DOHH2 (cell line): ENCODE measurements around the gene PARP16.
A peak's percentile ranks its signal among the peaks of the same experiment; 100 is the strongest.

Experiments used
- H3F3A ChIP-seq: fragments of 200-600 bp; sonication (generic), shearing (Covaris generic); 2 replicates; pipeline ENCODE4 v1.6.0; 2016; ENCODE audit warnings: antibody characterized with exemption, mild to moderate bottlenecking; ENCODE audit not compliant: control insufficient read depth, insufficient read depth
- H3K27ac ChIP-seq: fragments of 200-600 bp; sonication (generic); 2 replicates; pipeline ENCODE4 v1.5.1; 2014; ENCODE audit warnings: low read depth, mild to moderate bottlenecking, low read length, moderate library complexity
- H3K27me3 ChIP-seq: fragments of 200-600 bp; sonication (generic); 2 replicates; pipeline ENCODE4 v1.6.1; 2014; ENCODE audit warnings: mild to moderate bottlenecking, low read length, mixed read lengths; ENCODE audit not compliant: control insufficient read depth
- H3K36me3 ChIP-seq: fragments of 200-600 bp; sonication (generic); 2 replicates; pipeline ENCODE4 v1.6.1; 2014; ENCODE audit warnings: mild to moderate bottlenecking, low read length, moderate library complexity, mixed read lengths; ENCODE audit not compliant: control insufficient read depth
- H3K4me1 ChIP-seq: fragments of 200-600 bp; sonication (generic); 2 replicates; pipeline ENCODE4 v1.6.1; 2014; ENCODE audit warnings: mild to moderate bottlenecking, low read length, mixed read lengths; ENCODE audit not compliant: control insufficient read depth
- H3K4me2 ChIP-seq: fragments of 200-600 bp; sonication (generic); 2 replicates; pipeline ENCODE4 v1.6.0; 2014; ENCODE audit warnings: mild to moderate bottlenecking, low read length, moderate library complexity
- H3K4me3 ChIP-seq: fragments of 200-600 bp; sonication (generic); 2 replicates; pipeline ENCODE4 v1.5.1; 2014; ENCODE audit warnings: mild to moderate bottlenecking, low read length, mixed read lengths
- H3K79me2 ChIP-seq: fragments of 200-600 bp; sonication (generic); 2 replicates; pipeline ENCODE4 v1.6.1; 2014; ENCODE audit warnings: mild to moderate bottlenecking, low read length, mixed read lengths; ENCODE audit not compliant: control insufficient read depth
- H3K9me2 ChIP-seq: fragments of 200-600 bp; sonication (generic); replicated peaks from 2 replicates; pipeline ENCODE4 v1.6.1; 2014; ENCODE audit warnings: mild to moderate bottlenecking, low read length, mixed read lengths; ENCODE audit not compliant: control insufficient read depth
- H3K9me3 ChIP-seq: fragments of 200-600 bp; sonication (generic); 2 replicates; pipeline ENCODE4 v1.6.1; 2014; ENCODE audit warnings: antibody characterized with exemption, low read length, mixed read lengths; ENCODE audit not compliant: control insufficient read depth, insufficient read depth
- H4K20me1 ChIP-seq: fragments of 200-600 bp; sonication (generic); 2 replicates; pipeline ENCODE4 v1.6.0; 2014; ENCODE audit warnings: low read depth, mild to moderate bottlenecking, antibody characterized with exemption, low read length, moderate library complexity; ENCODE audit not compliant: control insufficient read depth, insufficient read depth
- EZH2phosphoT487 ChIP-seq: fragments of 200-600 bp; sonication (generic); IDR thresholded peaks from 2 replicates; pipeline ENCODE4 v1.6.1; 2017; ENCODE audit warnings: borderline replicate concordance, mild to moderate bottlenecking, antibody characterized with exemption, low read length, moderate library complexity, mixed read lengths
- TF ChIP-seq, protein P1 (sequence below): fragments of 200-600 bp; sonication (generic); IDR thresholded peaks from one replicate; pipeline ENCODE4 v1.5.1; 2014; ENCODE audit warnings: antibody characterized with exemption, mild to moderate bottlenecking, low read depth, low read length; ENCODE audit not compliant: poor library complexity, severe bottlenecking

PARP16 gene

DNA sequence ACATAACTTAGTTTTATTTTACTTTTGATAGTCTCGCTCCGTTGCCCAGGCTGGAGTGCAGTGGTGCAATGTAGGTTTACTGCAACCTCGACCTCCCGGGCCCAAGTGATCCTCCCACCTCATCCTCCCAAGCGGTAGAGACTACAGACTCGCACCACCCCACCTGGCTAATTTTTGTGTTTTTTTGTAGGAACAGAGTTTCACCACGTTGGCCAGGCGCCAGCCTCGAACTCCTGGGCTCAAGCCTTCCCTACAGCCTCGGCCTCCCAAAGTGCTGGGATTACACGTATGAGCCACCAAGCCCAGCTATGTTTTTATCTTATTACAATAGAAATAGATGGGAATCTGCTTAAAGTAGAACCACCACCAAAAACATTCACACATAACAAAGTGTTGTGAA is 12.0 kb upstream of the PARP16 start:
- Histone ChIP-seq H3K4me2 (no peak overlapping the region), H3K4me1 (peaks cover 39% of the 10 kb centered on the region), H3K36me3 (no peaks in the 10 kb centered on the region), H3K9me3 (peaks cover 7% of the 10 kb centered on the region; the same call in 1 of the 2 replicates), H3F3A (peaks cover 16% of the 10 kb centered on the region), H3K27me3 (no peaks in the 10 kb centered on the region), H3K9me2 (no peaks in the 10 kb centered on the region), H3K27ac (no peak overlapping the region), H3K4me3 (no peak overlapping the region), H3K79me2 (no peaks in the 10 kb centered on the region), H4K20me1 (no peaks in the 10 kb centered on the region)
- TF ChIP-seq, protein P1, sequence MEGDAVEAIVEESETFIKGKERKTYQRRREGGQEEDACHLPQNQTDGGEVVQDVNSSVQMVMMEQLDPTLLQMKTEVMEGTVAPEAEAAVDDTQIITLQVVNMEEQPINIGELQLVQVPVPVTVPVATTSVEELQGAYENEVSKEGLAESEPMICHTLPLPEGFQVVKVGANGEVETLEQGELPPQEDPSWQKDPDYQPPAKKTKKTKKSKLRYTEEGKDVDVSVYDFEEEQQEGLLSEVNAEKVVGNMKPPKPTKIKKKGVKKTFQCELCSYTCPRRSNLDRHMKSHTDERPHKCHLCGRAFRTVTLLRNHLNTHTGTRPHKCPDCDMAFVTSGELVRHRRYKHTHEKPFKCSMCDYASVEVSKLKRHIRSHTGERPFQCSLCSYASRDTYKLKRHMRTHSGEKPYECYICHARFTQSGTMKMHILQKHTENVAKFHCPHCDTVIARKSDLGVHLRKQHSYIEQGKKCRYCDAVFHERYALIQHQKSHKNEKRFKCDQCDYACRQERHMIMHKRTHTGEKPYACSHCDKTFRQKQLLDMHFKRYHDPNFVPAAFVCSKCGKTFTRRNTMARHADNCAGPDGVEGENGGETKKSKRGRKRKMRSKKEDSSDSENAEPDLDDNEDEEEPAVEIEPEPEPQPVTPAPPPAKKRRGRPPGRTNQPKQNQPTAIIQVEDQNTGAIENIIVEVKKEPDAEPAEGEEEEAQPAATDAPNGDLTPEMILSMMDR, result no peak
- TF ChIP-seq EZH2phosphoT487, result no peak

DNA sequence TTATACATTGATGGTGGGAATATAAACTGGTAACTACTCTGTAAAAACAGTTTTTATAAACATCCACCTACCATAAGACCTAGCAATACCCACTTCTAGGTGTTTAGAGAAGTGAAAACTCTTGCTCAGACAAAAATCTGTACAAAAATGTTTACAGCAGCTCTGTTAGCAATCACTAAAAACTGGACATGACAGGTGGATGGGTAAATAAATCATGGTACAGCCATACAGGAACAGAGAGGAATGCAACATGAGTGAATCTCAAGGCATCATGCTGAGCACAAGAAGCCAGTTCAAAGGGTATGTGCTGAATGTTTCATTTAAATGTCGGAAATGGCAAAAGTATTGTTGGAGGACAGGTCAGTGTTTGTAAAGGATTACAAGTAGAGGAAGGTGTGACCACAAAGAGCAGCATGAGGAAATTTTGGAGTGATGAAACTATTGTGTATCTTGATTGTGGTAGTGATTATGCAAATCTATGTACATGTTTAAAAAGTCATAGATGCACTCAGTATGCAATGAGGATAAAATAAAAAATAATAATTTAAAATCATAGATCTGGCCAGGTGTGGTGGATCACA is 6.3 kb upstream of the PARP16 start:
- Histone ChIP-seq H3K4me1 (peaks cover 45% of the 10 kb centered on the region), H3K27me3 (no peaks in the 10 kb centered on the region), H3K36me3 (no peaks in the 10 kb centered on the region), H3K79me2 (no peaks in the 10 kb centered on the region), H3F3A (peaks cover 29% of the 10 kb centered on the region), H3K4me2 (peak overlapping the region; percentile 11; the same call in 1 of the 2 replicates), H3K4me3 (no peak overlapping the region), H3K9me3 (no peaks in the 10 kb centered on the region), H3K9me2 (no peaks in the 10 kb centered on the region), H3K27ac (no peak overlapping the region), H4K20me1 (no peaks in the 10 kb centered on the region)
- TF ChIP-seq EZH2phosphoT487, result no peak
- TF ChIP-seq, protein P1, result no peak

DNA sequence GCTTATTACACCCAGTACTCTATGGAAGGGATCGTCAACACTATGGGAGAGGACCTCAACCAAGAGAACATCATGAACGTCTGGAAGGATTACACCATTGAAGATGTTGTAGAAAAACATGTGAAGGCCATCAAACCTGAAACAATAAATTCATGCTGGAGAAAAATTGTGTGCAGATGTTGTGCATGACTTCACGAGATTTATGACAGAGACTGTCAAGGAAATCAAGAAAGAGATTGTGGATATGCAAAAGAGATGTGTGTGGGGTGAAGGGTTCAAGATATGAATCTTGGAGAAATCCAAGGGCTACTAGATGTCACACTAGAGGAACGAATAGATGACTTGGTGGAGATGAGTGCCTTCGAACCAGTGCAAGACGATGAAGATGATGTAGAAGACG is 3.5 kb upstream of the PARP16 start:
- H3K9me3 ChIP-seq, result no peaks in the 10 kb centered on the region
- no peaks in the 10 kb centered on the region for H3K27me3 ChIP-seq
- H3F3A ChIP-seq, result 0 out of 2 replicates have a peak, but pooled peaks cover 16% of the 10 kb centered on the region
- H3K4me1 ChIP-seq, result peaks cover 47% of the 10 kb centered on the region
- no peak overlapping the region for H3K4me3 ChIP-seq
- peaks cover 11% of the 10 kb centered on the region for H3K79me2 ChIP-seq
- no peak overlapping the region for H3K4me2 ChIP-seq
- H3K27ac ChIP-seq, result no peak overlapping the region
- H3K36me3 ChIP-seq, result no peaks in the 10 kb centered on the region
- no peaks in the 10 kb centered on the region for H4K20me1 ChIP-seq
- no peaks in the 10 kb centered on the region for H3K9me2 ChIP-seq
- no peak for TF ChIP-seq EZH2phosphoT487
- TF ChIP-seq, protein P1, result no peak
